Stimulated activated CD8-positive, alpha-beta memory T cell treated with anti-CD3 and anti-CD28 coated beads, Interleukin-12 subunit alpha, Interleukin-12 subunit beta, amount 100 ng/mL, for 24 hours (primary cell): Measurements from ENCODE around the gene TNFRSF8.
"Not testable (repeated sequence)": the region's sequence is repeated elsewhere in the genome, so short reads cannot be mapped to it uniquely, and the experiment has no call there.

Experiments
- DNase-seq: peaks from one replicate; pipeline ENCODE4 v3.0.0-alpha.2; 2020; ENCODE audit errors: extremely low read depth

TNFRSF8 gene

GRCh38 chr1:12038356-12039163 lies 24.5 kb upstream of the TNFRSF8 start:
- no peak for DNase-seq

- DNase-seq: no peak
Observed at GRCh38 chr1:12039164-12039525, 24.0 kb upstream of the TNFRSF8 start.

- DNase-seq: not testable (repeated sequence)
Observed at GRCh38 chr1:12039824-12040456, 23.2 kb upstream of the TNFRSF8 start.

GRCh38 chr1:12040457-12041051 lies 22.5 kb upstream of the TNFRSF8 start:
- no peak for DNase-seq

- DNase-seq: not testable (repeated sequence)
Observed at GRCh38 chr1:12044187-12044877, 18.8 kb upstream of the TNFRSF8 start.

GRCh38 chr1:12046749-12047119 lies 16.4 kb upstream of the TNFRSF8 start:
- no peak for DNase-seq

- DNase-seq: peak; percentile 50
Observed at GRCh38 chr1:12047120-12047876, 15.8 kb upstream of the TNFRSF8 start.

GRCh38 chr1:12048372-12048771 lies 14.7 kb upstream of the TNFRSF8 start:
- DNase-seq: no peak

GRCh38 chr1:12049616-12050015 lies 13.5 kb upstream of the TNFRSF8 start:
- DNase-seq: no peak

GRCh38 chr1:12051361-12051760 lies 11.7 kb upstream of the TNFRSF8 start:
- DNase-seq: no peak

- no peak for DNase-seq
Observed at GRCh38 chr1:12052008-12052573, 11.0 kb upstream of the TNFRSF8 start.

- DNase-seq: no peak
Observed at GRCh38 chr1:12052997-12053686, 10.0 kb upstream of the TNFRSF8 start.

GRCh38 chr1:12053752-12054548 lies 9.2 kb upstream of the TNFRSF8 start:
- no peak for DNase-seq

GRCh38 chr1:12055259-12055658 lies 7.8 kb upstream of the TNFRSF8 start:
- no peak for DNase-seq

GRCh38 chr1:12056331-12056841 lies 6.7 kb upstream of the TNFRSF8 start:
- DNase-seq: no peak

- no peak for DNase-seq
Observed at GRCh38 chr1:12057382-12057781, 5.7 kb upstream of the TNFRSF8 start.

GRCh38 chr1:12057940-12058687 lies 5.0 kb upstream of the TNFRSF8 start:
- DNase-seq: no peak

GRCh38 chr1:12059226-12059625 lies 3.9 kb upstream of the TNFRSF8 start:
- DNase-seq: no peak
